Karpas-422 (cell line): Measurements from ENCODE around the gene CHIT1. TPM values are rescaled to one million over a fixed set of nuclear protein-coding genes. Genes with fewer than 3 reads are reported as not detected.

Experiments used
- DNase-seq: peaks from one replicate; pipeline ENCODE4 v3.0.0-alpha.2; 2015
- H2AFZ ChIP-seq: fragments of 200-600 bp; sonication (generic); 2 replicates; pipeline ENCODE4 v1.6.1; 2014; ENCODE audit warnings: antibody characterized with exemption, low read length, mixed read lengths
- H3K27ac ChIP-seq: fragments of 200-600 bp; sonication (generic); 2 replicates; pipeline ENCODE4 v1.5.1; 2014; ENCODE audit warnings: mild to moderate bottlenecking, low read length, moderate library complexity
- H3K27me3 ChIP-seq: fragments of 200-600 bp; sonication (generic); 2 replicates; pipeline ENCODE4 v1.6.1; 2014; ENCODE audit warnings: low read length, mixed read lengths
- H3K36me3 ChIP-seq: fragments of 200-600 bp; sonication (generic); 2 replicates; pipeline ENCODE4 v1.6.1; 2014; ENCODE audit warnings: low read length, mixed read lengths; ENCODE audit not compliant: insufficient read depth
- H3K4me1 ChIP-seq: fragments of 200-600 bp; sonication (generic); 2 replicates; pipeline ENCODE4 v1.6.1; 2014; ENCODE audit warnings: mild to moderate bottlenecking, low read length, mixed read lengths
- H3K4me2 ChIP-seq: fragments of 200-600 bp; sonication (generic); 2 replicates; pipeline ENCODE4 v1.6.1; 2014; ENCODE audit warnings: low read length, low read depth, mild to moderate bottlenecking; ENCODE audit not compliant: poor library complexity, severe bottlenecking
- H3K4me3 ChIP-seq: fragments of 200-600 bp; sonication (generic); 2 replicates; pipeline ENCODE4 v1.5.1; 2014; ENCODE audit warnings: mild to moderate bottlenecking, antibody characterized with exemption, low read length, mixed read lengths
- H3K79me2 ChIP-seq: fragments of 200-600 bp; sonication (generic); 2 replicates; pipeline ENCODE4 v1.6.1; 2014; ENCODE audit warnings: mild to moderate bottlenecking, low read length, mixed read lengths
- H3K9ac ChIP-seq: fragments of 200-600 bp; sonication (generic); 2 replicates; pipeline ENCODE4 v1.6.0; 2014; ENCODE audit warnings: low read length
- H3K9me2 ChIP-seq: fragments of 200-600 bp; sonication (generic), shearing (Covaris generic); replicated peaks from 2 replicates; pipeline ENCODE4 v1.6.0; 2014; ENCODE audit warnings: mild to moderate bottlenecking, low read length, moderate library complexity; ENCODE audit not compliant: insufficient read depth
- H3K9me3 ChIP-seq: fragments of 300-700, 200-600 bp; sonication (generic); 2 replicates; pipeline ENCODE4 v1.6.1; 2014; ENCODE audit warnings: low read length, mixed read lengths
- H4K20me1 ChIP-seq: fragments of 200-600 bp; sonication (generic); 2 replicates; pipeline ENCODE4 v1.6.1; 2014; ENCODE audit warnings: mild to moderate bottlenecking, antibody characterized with exemption, low read length, low read depth; ENCODE audit not compliant: insufficient read depth
- total RNA-seq: library from RNA; depleted of rRNA; stranded (reverse); fragments of >200 nt; shearing (Covaris generic); gene quantifications from 2 replicates; pipeline ENCODE4 v1.2.3, GENCODE V29; 2014; ENCODE audit warnings: low replicate concordance

Gene CHIT1
- total RNA-seq, 1 experiment from 2014 or later, result 0.89 TPM

DNA sequence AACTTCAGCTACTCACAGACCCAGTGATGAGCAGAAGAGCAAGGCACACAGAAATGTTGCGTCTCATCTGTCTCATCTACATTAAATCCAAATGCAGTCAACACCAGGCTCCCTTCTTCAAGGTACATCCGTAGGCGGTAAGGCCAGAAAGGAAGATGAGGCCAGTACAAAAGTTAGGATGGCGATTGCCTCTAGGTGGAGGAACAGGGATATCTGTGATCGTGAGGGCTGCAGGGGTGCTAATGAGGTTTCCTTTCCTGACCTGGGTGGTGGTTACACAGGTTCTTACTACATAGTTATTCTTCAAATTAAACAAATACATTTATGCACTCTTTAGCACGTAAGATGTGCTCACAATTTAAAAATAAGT lies 52.5 kb downstream of the CHIT1 start:
- H3K27ac ChIP-seq, result peak overlapping the region; percentile 99
- H3K9me2 ChIP-seq, result no peaks in the 10 kb centered on the region
- H2AFZ ChIP-seq, result no peak overlapping the region
- H3K4me1 ChIP-seq, result peaks cover 100% of the 10 kb centered on the region
- H3K4me2 ChIP-seq, result peak overlapping the region; percentile 80
- no peaks in the 10 kb centered on the region for H3K27me3 ChIP-seq
- H3K79me2 ChIP-seq, result peaks cover 5% of the 10 kb centered on the region; the same call in 1 of the 2 replicates
- H3K4me3 ChIP-seq, result peak overlapping the region; percentile 71; the same call in 1 of the 2 replicates
- peak overlapping the region; percentile 96 for H3K9ac ChIP-seq
- peaks cover 16% of the 10 kb centered on the region for H3K36me3 ChIP-seq
- H3K9me3 ChIP-seq, result no peaks in the 10 kb centered on the region
- peaks cover 6% of the 10 kb centered on the region; the same call in 1 of the 2 replicates for H4K20me1 ChIP-seq
- peak; percentile 68 for DNase-seq

DNA sequence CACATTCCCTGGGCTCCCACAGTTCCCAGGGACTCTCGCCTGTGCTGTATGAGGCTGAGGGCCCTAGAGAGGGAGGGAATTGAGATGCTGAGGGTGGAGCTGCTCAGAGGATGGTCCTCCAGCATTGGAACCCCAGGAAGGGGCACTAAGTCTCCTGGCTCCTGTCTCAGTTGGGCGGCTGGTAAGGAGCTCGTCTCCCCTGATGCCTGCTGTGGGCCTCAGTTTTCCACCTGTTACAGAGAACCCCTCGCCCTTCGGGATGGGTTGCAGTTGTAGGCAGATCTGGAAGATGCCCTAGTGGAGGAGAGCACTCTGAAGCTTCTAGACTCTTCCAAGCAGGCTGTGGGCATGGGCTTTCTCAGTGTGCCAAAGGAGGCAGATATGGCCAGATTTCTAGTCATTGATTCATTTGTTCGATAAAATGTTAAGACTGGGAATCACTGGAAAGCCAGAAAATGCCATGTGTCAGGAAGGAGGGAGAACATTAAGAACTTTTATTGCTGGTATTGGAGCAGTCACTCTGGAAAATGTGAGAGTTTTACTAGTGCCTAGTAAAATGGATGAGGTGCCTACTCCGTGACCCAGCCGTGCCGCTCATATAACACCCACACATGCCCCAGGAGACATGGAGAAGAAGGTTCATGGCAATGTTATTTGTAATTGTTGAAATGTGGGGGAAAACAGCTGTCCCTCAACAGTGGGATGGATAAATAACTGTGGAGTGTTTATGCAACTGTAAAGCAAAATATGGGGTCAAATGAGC lies 53.0 kb downstream of the CHIT1 start:
- H3K4me1 ChIP-seq, result peaks cover 100% of the 10 kb centered on the region
- no peaks in the 10 kb centered on the region for H3K9me2 ChIP-seq
- peak overlapping the region; percentile 80 for H3K4me2 ChIP-seq
- H4K20me1 ChIP-seq, result peaks cover 7% of the 10 kb centered on the region; the same call in 1 of the 2 replicates
- no peak overlapping the region for H2AFZ ChIP-seq
- peak; percentile 66 for DNase-seq
- H3K9me3 ChIP-seq, result no peaks in the 10 kb centered on the region
- H3K9ac ChIP-seq, result peak overlapping the region; percentile 96
- peaks cover 5% of the 10 kb centered on the region; the same call in 1 of the 2 replicates for H3K79me2 ChIP-seq
- H3K27ac ChIP-seq, result peak overlapping the region; percentile 99
- peaks cover 21% of the 10 kb centered on the region for H3K36me3 ChIP-seq
- H3K4me3 ChIP-seq, result peak overlapping the region; percentile 71; the same call in 1 of the 2 replicates
- H3K27me3 ChIP-seq, result no peaks in the 10 kb centered on the region

DNA sequence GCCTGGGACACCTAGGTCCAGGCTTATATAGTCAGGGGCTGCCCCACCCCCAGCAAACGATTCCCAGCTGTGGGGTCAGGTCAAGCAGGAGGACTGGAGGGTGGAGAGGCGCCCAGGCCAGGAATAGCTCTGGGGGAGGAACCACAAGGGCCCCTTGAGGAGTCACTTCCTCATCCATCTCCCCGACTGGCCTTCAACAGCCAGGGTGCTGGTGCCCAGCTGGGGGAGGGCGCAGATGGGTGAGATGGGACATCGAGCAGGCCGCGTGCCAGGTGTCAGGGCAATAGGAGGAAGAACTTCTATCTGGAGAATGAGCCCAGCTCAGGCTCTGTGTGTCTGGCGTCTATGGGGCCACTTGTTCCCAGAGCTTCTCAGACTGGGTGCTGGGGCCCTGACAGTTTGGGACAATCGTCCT lies 53.6 kb downstream of the CHIT1 start:
- Histone ChIP-seq H3K9me3 (no peaks in the 10 kb centered on the region), H3K9me2 (no peaks in the 10 kb centered on the region), H3K27ac (peak overlapping the region; percentile 99), H3K27me3 (no peaks in the 10 kb centered on the region), H3K9ac (peak overlapping the region; percentile 96), H2AFZ (no peak overlapping the region), H3K36me3 (peaks cover 24% of the 10 kb centered on the region), H3K4me1 (peaks cover 100% of the 10 kb centered on the region), H4K20me1 (peaks cover 10% of the 10 kb centered on the region; the same call in 1 of the 2 replicates), H3K79me2 (peaks cover 5% of the 10 kb centered on the region; the same call in 1 of the 2 replicates), H3K4me3 (peak overlapping the region; percentile 75), H3K4me2 (peak overlapping the region; percentile 89)
- DNase-seq, result peak; percentile 98

DNA sequence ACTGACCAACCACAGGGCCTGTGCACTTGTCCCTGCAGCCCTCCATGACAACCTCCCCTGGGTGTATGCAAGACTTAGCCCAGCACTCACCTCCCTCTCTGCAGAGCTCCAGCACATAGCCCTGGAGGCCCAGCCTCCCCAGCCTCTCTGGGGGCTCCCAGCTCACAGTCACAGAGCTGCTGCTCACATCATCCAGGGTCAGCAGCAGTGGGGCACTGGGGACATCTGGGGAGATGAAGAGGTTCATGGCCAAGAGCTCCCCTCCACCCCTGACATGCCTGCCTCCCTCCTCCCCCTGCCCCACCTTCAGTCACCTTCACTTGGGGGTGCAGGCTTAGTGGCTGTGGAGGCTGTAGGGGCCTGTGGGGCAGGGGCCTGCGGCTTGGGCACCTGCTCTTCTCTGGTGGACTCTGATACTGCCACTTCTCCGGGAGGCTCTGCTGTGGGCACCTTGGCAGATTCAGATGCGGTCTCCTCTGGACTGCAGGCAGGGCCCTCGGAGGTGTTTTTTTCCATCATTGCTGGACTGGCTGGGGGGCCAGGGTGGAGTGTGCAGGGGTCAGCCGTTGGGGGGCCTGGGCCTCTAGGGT lies 54.1 kb downstream of the CHIT1 start, which contains the start of gene MYBPH:
MYBPH (minus strand) TSS at position 590 of the 590 bp plus-strand sequence; CDS start at position 519, 71 bp downstream.
- H3K36me3 ChIP-seq, result peaks cover 29% of the 10 kb centered on the region
- H2AFZ ChIP-seq, result no peak within 1 kb of the TSS
- peak within 1 kb of the TSS; percentile 75 for H3K4me3 ChIP-seq
- DNase-seq, result peak; percentile 86
- H3K4me2 ChIP-seq, result peak within 1 kb of the TSS; percentile 89
- H3K9ac ChIP-seq, result peak within 1 kb of the TSS; percentile 96
- peaks cover 5% of the 10 kb centered on the region; the same call in 1 of the 2 replicates for H3K79me2 ChIP-seq
- H3K27ac ChIP-seq, result peak within 1 kb of the TSS; percentile 99
- peaks cover 100% of the 10 kb centered on the region for H3K4me1 ChIP-seq
- no peaks in the 10 kb centered on the region for H3K9me3 ChIP-seq
- no peaks in the 10 kb centered on the region for H3K27me3 ChIP-seq
- H3K9me2 ChIP-seq, result no peaks in the 10 kb centered on the region
- H4K20me1 ChIP-seq, result peaks cover 10% of the 10 kb centered on the region; the same call in 1 of the 2 replicates

DNA sequence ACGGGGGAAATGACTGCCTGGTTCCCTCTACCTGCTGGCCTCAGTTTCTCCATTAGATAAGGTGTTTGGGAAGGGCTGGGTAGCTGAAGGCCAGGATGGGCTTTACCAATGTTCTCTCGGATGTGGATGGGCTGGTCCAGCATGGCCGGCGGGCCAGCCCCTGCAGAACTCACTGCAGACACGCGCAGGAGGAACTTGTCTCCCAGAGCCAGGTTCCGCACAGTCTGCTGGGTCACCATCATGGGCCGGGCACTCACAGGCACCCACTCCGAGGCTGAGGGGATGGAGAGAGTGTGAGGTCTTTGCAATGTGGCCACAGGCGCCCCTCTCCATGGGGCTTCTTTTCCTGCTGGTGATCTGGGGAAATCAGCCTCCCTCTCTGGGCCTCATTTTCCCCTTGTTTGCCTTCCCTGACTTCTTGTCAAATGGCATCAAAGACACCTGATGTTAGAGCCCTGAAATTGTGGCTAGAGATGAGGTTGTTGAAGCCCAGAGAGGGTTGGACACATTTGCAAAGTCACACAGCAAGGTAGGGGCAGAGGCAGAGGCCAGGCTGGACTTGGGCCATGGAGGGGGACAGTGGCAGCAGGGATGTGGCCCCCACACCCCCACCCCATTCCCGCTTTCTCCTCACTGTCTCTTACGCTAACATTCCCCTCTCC lies 55.0 kb downstream of the CHIT1 start:
- Histone ChIP-seq H3K27ac (peak overlapping the region; percentile 99), H3K9ac (peak overlapping the region; percentile 96), H2AFZ (no peak overlapping the region), H3K4me2 (peak overlapping the region; percentile 89), H3K27me3 (no peaks in the 10 kb centered on the region), H3K36me3 (peaks cover 37% of the 10 kb centered on the region), H4K20me1 (peaks cover 10% of the 10 kb centered on the region; the same call in 1 of the 2 replicates), H3K9me2 (no peaks in the 10 kb centered on the region), H3K4me1 (peaks cover 100% of the 10 kb centered on the region), H3K4me3 (peak overlapping the region; percentile 75), H3K79me2 (peaks cover 5% of the 10 kb centered on the region; the same call in 1 of the 2 replicates), H3K9me3 (no peaks in the 10 kb centered on the region)
- peak; percentile 54 for DNase-seq

DNA sequence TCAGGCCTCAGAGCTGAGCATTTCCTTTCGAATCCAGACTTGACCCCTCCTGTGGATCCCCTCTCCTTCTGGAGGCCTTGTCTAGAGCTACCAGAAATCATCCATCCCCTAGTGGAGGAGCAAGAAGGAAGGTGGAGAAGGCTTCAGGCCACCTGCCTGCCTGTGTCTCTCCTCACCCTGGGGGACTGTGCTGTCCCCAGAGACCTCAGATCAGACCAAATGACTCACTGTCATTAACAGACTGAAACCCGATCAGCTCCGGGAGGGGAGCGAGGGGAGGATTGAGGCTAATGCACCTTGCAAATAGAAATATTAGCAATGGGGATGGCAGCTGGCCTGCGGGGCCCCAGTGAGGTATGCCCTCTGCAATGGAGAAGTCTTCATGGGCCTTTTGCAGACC lies 55.9 kb downstream of the CHIT1 start:
- H3K36me3 ChIP-seq, result peaks cover 44% of the 10 kb centered on the region
- H2AFZ ChIP-seq, result no peak overlapping the region

DNA sequence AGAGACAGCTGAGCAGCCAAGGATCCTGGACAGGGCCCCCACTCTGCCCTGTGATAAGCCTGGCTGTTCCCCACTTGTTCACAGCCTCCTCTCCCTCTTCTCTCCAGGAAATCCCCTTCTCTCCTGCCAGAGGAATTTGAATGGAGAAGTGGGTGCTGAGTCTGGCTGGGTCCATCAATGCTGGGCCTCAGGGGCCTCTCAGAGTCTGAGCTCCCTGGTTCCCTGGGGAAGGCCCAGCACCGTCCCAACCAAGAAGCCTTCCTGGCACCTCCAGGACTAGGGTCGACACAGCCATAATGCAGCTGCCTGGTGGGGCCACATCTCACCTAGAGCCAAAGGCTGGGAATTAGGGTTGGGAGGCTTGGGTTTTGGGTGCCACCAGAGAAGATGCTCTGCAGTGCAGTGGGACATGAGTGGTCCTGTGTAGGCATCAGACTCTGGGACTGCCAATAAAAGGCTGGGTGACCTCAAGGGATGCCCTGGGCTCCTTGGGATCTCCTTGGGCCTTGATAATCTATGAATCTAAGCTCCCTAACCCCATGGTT lies 56.4 kb downstream of the CHIT1 start:
- peaks cover 100% of the 10 kb centered on the region for H3K4me1 ChIP-seq
- H3K9ac ChIP-seq, result peak overlapping the region; percentile 74
- H3K36me3 ChIP-seq, result peaks cover 44% of the 10 kb centered on the region
- peak overlapping the region; percentile 89 for H3K4me2 ChIP-seq
- H3K27ac ChIP-seq, result peak overlapping the region; percentile 99
- no peaks in the 10 kb centered on the region for H3K9me2 ChIP-seq
- DNase-seq, result peak; percentile 53
- H3K4me3 ChIP-seq, result peak overlapping the region; percentile 58
- H3K27me3 ChIP-seq, result no peaks in the 10 kb centered on the region
- H4K20me1 ChIP-seq, result peaks cover 10% of the 10 kb centered on the region; the same call in 1 of the 2 replicates
- no peak overlapping the region for H2AFZ ChIP-seq
- H3K9me3 ChIP-seq, result no peaks in the 10 kb centered on the region
- H3K79me2 ChIP-seq, result no peaks in the 10 kb centered on the region

More for the DNA sequence above, 55.9 kb downstream of the CHIT1 start:
- H3K27ac ChIP-seq, result peak overlapping the region; percentile 99
- H3K9me3 ChIP-seq, result no peaks in the 10 kb centered on the region
- peak; percentile 98 for DNase-seq
- H4K20me1 ChIP-seq, result peaks cover 10% of the 10 kb centered on the region; the same call in 1 of the 2 replicates
- H3K9ac ChIP-seq, result peak overlapping the region; percentile 96
- H3K4me2 ChIP-seq, result peak overlapping the region; percentile 89
- no peaks in the 10 kb centered on the region for H3K9me2 ChIP-seq
- H3K4me1 ChIP-seq, result peaks cover 100% of the 10 kb centered on the region
- H3K27me3 ChIP-seq, result no peaks in the 10 kb centered on the region
- no peaks in the 10 kb centered on the region for H3K79me2 ChIP-seq
- H3K4me3 ChIP-seq, result peak overlapping the region; percentile 75
